Esophagus (tissue), 2 donors: Measurements from ENCODE around the gene TGFBR3. TPM values are rescaled to one million over a fixed set of nuclear protein-coding genes. Genes with fewer than 3 reads are reported as not detected.
"Not testable (repeated sequence)": the region's sequence is repeated elsewhere in the genome, so short reads cannot be mapped to it uniquely, and the experiment has no call there.

Experiments
- H3K27ac ChIP-seq, 2 donors: one replicate each; pipeline ENCODE4 v1.5.1; 2013; ENCODE audit warnings: low read depth in 2 of 2, mild to moderate bottlenecking in 2 of 2, inconsistent platforms in 1 of 2, low read length in 1 of 2, moderate library complexity in 1 of 2
- H3K27me3 ChIP-seq, 2 donors: one replicate each; pipeline ENCODE4 v1.6.1; 2013; ENCODE audit warnings: low read length in 2 of 2, control low read depth in 1 of 2, mild to moderate bottlenecking in 1 of 2; ENCODE audit not compliant: insufficient read depth in 2 of 2, control insufficient read depth in 1 of 2
- H3K36me3 ChIP-seq, 2 donors: one replicate each; pipeline ENCODE4 v1.6.1; 2013; ENCODE audit warnings: low read length in 1 of 2; ENCODE audit not compliant: control insufficient read depth in 2 of 2, insufficient read depth in 2 of 2
- H3K4me1 ChIP-seq, 2 donors: one replicate each; pipeline ENCODE4 v1.6.1; 2013; ENCODE audit warnings: low read length in 1 of 2; ENCODE audit not compliant: control insufficient read depth in 2 of 2, insufficient read depth in 2 of 2
- H3K4me3 ChIP-seq, 2 donors: one replicate each; pipeline ENCODE4 v1.5.1; 2013; ENCODE audit warnings: low read length in 2 of 2, mild to moderate bottlenecking in 2 of 2, low read depth in 1 of 2, moderate library complexity in 1 of 2
- H3K9me3 ChIP-seq, 2 donors: one replicate each; pipeline ENCODE4 v1.6.1; 2013; ENCODE audit warnings: mild to moderate bottlenecking in 2 of 2, low read depth in 1 of 2, low read length in 1 of 2, moderate library complexity in 1 of 2; ENCODE audit not compliant: control insufficient read depth in 2 of 2, insufficient read depth in 1 of 2
- WGBS, 2 donors: extraction: QIAGEN DNeasy Blood & Tissue Kit; methylation state at CpG; one replicate each; pipeline ENCODE4 v1.1.7; 2013; 5-methylcytosine and 5-hydroxymethylcytosine counted together
- polyA plus RNA-seq, 2 donors: library from polyadenylated mRNA; stranded (reverse); fragments of 200-250 nt; gene quantifications; one replicate each; pipeline ENCODE4 v1.2.3, GENCODE V29; 2013
- donor health status: healthy with polysubstance abuse.
- donor health status: Bipolar disorder and iron deficiency.

Gene TGFBR3
- polyA plus RNA-seq, 2 donors, result 3.8 to 10.5 TPM

DNA sequence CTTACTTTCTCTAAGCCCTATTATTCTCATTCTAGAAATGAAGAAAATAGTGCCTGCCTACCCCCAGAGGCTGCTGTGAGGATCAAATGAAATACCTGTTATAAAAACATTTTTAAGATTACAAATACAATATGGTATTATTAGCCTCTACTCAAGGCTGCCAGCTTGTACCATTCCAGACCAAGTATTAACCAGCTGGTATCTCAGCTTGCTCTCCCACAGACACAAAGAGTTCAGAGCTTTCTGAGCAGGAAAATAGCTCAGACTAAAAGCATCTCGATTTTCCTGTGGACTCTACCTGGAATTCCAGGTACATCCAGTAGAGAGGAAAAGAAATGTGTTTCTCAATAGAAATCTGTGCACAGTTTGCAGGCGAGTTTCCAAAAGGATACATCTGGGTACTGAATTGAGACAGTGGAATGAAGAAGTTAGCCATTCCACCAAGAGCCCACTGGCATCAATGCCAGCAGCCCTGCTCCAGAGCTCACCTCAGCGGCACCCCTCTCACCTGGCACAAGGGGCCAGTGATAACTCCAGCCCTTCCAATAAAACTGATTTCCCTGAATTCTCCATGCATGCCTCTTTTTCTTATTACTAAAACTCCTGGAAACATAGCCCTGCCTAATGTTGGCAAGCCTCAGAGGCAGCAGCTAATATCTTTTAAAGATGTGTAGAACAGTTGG, 31.0 kb downstream of the TGFBR3 start:
- Histone ChIP-seq H3K9me3 (no peaks in the 10 kb centered on the region), H3K4me3 (no peak overlapping the region), H3K4me1 (no peaks in the 10 kb centered on the region), H3K27ac (no peak overlapping the region), H3K27me3 (no peaks in the 10 kb centered on the region), H3K36me3 (no peaks in the 10 kb centered on the region)
- 63 to 69% methylated on average over 3 of the region's 3 CpGs for WGBS, 2 donors

DNA sequence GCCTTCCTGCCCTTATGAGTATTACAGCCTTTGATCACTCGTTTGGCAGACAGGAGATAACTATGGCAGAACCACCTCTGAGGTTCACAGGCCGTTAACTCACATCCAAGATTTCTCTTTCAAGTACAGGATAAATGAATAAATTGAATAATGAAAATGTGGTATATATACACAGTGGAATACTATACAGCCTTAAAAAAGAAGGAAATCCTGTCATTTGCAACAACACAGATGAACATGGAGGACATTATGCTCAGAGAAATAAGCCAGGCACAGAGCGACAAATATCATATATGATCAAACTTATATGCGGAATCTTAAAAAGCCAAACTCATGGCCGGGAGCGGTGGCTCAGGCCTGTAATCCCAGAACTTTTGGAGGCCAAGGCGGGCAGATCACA, 32.6 kb downstream of the TGFBR3 start:
- no peaks in the 10 kb centered on the region for H3K27me3 ChIP-seq
- H3K4me1 ChIP-seq, result peaks cover 0 to 4% of the 10 kb centered on the region in 2 donors
- no peak overlapping the region for H3K4me3 ChIP-seq
- no peaks in the 10 kb centered on the region for H3K36me3 ChIP-seq
- no peak overlapping the region for H3K27ac ChIP-seq
- no peaks in the 10 kb centered on the region for H3K9me3 ChIP-seq
- 95 to 98% methylated on average over 7 of the region's 7 CpGs for WGBS, 2 donors

DNA sequence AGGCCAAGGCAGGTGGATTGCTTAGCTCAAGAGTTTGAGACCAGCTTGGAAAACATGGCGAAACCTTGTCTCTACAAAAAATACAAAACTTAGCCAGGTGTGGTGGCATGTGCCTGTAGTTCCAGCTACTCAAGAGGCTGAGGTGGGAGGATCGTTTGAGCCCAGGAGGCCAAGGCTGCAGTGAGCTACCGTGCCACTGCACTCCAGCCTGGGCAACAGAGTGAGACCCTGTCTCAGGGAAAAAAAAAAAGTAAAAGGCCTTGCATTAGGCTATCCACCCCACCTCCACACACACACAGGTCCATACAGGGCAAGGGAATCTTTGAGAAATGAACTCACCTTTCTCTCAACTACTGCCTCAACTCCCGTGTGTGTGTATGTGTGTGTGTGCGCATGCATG, 33.9 kb downstream of the TGFBR3 start:
- H3K36me3 ChIP-seq, H3K4me1 ChIP-seq, H3K27me3 ChIP-seq, H3K9me3 ChIP-seq, H3K4me3 ChIP-seq: not testable (repeated sequence)
- WGBS, 2 donors, result 95 to 100% methylated on average over 5 of the region's 5 CpGs
- H3K27ac ChIP-seq, result peak overlapping the region; percentile 15 to 74

DNA sequence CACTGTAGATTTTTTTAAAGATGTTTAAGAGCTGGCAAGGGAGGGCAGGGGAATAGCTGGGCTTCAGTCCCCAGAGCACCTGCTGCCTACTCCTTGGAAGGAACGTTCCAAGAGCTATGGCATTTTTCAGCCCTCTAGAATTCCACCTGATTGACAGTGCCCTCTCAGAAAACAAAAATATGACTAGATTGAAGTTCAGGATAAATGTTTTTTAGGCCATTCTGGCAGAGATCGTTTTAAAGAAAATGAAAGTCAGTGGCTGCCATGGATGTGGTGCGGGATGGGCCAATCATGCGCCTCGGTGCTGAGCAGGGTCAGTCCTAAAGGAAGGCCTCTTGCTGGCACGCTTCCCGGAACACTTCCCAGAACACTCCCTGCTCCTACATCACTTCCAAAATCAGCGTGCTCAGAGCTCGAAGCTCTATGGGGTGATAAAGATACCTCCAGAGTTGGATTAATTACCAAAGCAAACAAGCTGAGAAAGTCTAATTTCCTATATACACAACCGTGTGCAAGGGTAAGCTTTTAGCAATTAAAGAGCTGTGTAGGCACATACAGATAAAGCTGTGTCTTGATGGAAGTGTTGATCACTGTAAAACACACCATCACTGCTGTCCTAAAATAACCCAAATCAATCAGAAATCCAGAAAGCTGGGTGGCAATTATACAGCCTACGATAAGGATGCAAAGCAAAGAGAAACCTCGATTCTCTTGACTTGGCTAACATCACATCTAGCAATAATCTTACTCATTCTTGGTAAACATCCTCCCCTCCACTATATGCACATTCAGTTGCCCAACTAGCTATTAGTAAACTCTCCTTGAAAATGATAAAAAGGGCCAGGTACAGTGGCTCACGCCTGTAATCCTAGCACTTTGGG, 34.6 kb downstream of the TGFBR3 start:
- 23 to 26% methylated on average over 13 of the region's 13 CpGs for WGBS, 2 donors
- H3K36me3 ChIP-seq, result no peaks in the 10 kb centered on the region
- peaks cover 0 to 4% of the 10 kb centered on the region in 2 donors for H3K4me1 ChIP-seq
- H3K27me3 ChIP-seq, result no peaks in the 10 kb centered on the region
- H3K27ac ChIP-seq, result peak overlapping the region; percentile 74 to 80
- no peaks in the 10 kb centered on the region for H3K9me3 ChIP-seq
- no peak overlapping the region for H3K4me3 ChIP-seq

DNA sequence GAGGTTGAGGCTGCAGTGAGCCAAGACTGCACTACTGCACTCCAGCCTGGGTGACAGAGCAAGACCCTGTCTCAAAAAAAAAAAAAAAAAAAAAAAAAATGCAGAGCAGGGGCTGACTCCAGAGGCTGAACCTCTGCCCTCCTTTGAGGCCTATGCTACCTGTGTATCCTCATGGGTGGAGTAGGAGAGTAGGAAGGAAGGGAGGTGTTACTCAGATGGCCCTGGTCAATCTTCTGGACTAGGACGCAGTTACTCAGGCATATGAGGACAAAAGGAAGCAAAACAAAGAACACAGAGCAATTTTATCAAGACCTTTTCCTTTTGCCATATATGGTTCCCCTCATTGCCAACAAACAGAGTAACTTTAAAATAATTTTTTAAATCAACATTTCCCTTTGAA, 35.2 kb downstream of the TGFBR3 start:
- H3K9me3 ChIP-seq, result no peaks in the 10 kb centered on the region
- H3K27ac ChIP-seq, result peak overlapping the region in 1 of 2 donors; percentile 74
- H3K4me3 ChIP-seq, result no peak overlapping the region
- H3K36me3 ChIP-seq, result no peaks in the 10 kb centered on the region
- no peaks in the 10 kb centered on the region for H3K27me3 ChIP-seq
- 61 to 64% methylated on average over 1 of the region's 1 CpG for WGBS, 2 donors
- H3K4me1 ChIP-seq, result peaks cover 0 to 6% of the 10 kb centered on the region in 2 donors

DNA sequence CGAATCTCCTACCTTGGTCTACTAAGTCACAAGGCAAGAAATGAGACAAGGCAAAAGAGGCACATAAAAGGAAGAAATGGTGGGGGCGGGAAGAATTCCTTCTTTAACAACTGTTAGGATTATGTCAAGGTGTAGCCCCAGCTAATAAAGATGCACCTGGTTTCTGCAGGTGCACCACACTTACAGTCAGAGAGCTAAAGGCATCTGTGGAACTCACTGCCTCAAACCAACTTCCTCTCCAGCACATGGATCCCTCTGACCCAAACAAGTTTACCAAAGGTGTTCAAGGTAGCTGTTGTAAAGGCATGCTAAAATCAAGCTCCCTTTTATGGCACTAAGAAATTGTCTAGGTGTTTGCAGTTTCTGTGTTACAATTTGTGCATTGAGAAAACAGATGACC, 38.1 kb downstream of the TGFBR3 start:
- Histone ChIP-seq H3K9me3 (no peaks in the 10 kb centered on the region), H3K4me1 (peaks cover 0 to 6% of the 10 kb centered on the region in 2 donors), H3K36me3 (no peaks in the 10 kb centered on the region), H3K27ac (no peak overlapping the region), H3K4me3 (no peak overlapping the region), H3K27me3 (no peaks in the 10 kb centered on the region)
- WGBS, 2 donors, result 65 to 78% methylated on average over 2 of the region's 2 CpGs

DNA sequence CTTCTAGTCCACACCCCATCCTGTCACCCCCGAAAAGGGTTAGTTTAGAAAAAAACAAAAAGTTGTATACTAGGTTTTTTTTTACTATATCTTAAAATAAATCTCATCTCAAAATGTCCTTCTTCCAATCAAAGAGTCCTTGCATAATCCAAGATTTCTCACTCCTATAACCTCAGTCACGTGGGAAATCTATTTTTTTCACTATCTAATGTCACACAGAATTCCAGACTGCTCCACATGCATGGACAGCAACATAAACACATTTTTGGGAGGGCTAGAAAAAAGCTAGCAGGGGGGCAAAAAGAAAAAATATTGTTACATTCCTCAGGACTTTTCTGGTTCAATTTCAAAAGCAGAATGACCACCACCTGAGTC, 39.3 kb downstream of the TGFBR3 start:
- peaks cover 0 to 6% of the 10 kb centered on the region in 2 donors for H3K4me1 ChIP-seq
- no peak overlapping the region for H3K4me3 ChIP-seq
- H3K27me3 ChIP-seq, result no peaks in the 10 kb centered on the region
- H3K9me3 ChIP-seq, result no peaks in the 10 kb centered on the region
- H3K36me3 ChIP-seq, result no peaks in the 10 kb centered on the region
- H3K27ac ChIP-seq, result peak overlapping the region; percentile 1 to 46
- 19 to 31% methylated on average over 2 of the region's 2 CpGs for WGBS, 2 donors

DNA sequence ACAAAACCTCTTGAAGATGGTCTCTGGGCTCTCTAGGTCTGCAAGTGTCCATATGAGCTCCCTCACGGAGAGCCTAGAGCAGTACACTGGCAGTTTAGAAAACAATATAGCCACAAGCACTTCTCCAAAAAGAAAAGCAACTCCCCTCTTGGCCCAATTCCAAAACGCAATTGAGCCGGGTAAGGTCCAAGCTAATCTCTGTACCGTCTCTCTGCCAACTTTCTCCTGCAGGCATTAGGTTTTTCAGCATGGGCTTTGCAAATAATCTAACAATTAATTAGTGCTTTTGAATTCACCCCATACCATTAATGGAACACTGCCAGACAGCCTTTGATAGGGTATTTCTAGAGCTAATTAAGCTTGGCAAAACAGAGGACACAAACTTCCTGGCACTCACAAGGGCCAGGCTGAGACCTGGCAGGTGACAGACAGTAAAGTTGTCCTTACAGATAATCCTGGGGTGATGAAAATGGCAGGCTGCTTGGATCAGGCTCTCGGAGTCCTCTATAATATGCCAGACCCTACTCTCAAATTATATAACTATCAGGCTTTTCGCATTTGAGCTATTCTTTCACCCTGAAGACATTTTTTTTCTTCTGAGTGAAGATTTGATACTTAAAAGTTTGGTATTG, 39.8 kb downstream of the TGFBR3 start:
- 18 to 20% methylated on average over 6 of the region's 6 CpGs for WGBS, 2 donors
- Histone ChIP-seq H3K4me3 (no peak overlapping the region), H3K36me3 (no peaks in the 10 kb centered on the region), H3K27me3 (no peaks in the 10 kb centered on the region), H3K9me3 (no peaks in the 10 kb centered on the region), H3K4me1 (peaks cover 0 to 6% of the 10 kb centered on the region in 2 donors), H3K27ac (peak overlapping the region; percentile 56 to 60)

DNA sequence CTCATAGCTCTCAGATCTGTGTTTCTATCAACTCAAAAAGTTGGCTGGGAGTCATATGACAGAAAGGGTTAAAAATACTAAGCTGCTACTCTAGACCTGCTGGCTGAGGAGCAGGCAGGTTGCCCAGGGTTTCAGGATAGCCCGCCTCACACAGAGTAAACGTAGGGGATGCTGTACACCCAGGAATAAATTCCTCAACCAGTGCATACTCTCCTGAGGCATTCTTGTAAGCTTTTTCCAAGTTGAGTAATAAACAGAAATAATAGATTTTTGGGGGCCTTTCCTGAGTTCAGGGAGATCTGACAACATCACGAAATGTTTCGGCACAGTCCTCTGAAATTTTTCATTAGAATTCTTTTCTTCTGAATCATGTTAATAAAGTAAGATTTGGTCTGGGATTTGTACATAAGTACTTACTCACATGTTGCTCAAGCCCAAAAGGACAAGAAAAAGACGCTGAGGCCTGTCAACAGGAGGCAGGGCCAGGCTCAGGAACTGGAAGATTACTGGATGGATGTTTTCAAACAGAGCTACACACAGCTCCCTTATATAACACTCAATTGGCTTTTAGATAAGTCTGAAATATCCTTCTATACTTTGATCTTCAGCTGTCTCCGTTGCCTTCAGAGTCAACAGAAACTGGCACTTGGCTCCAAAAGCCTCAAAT, 41.0 kb downstream of the TGFBR3 start:
- Histone ChIP-seq H3K27ac (peak overlapping the region; percentile 61 to 75), H3K4me1 (peaks cover 0 to 6% of the 10 kb centered on the region in 2 donors), H3K36me3 (no peaks in the 10 kb centered on the region), H3K9me3 (no peaks in the 10 kb centered on the region), H3K4me3 (no peak overlapping the region), H3K27me3 (no peaks in the 10 kb centered on the region)
- 29 to 34% methylated on average over 6 of the region's 6 CpGs for WGBS, 2 donors
